Colonic mucosa (tissue), 4 donors: ENCODE data around the gene CDK19. TPM values are rescaled to one million over a fixed set of nuclear protein-coding genes. Genes with fewer than 3 reads are reported as not detected.
"Not testable (repeated sequence)": the region's sequence is repeated elsewhere in the genome, so short reads cannot be mapped to it uniquely, and the experiment has no call there.

Source experiments
- DNase-seq: peaks from one replicate; pipeline ENCODE4 v3.0.0-alpha.2; 2020
- H3K27ac ChIP-seq: fragments of 200-600 bp; one replicate; pipeline ENCODE4 v1.8.0; 2021
- H3K27me3 ChIP-seq: fragments of 200-600 bp; one replicate; pipeline ENCODE4 v1.8.0; 2021
- H3K36me3 ChIP-seq: fragments of 200-600 bp; one replicate; pipeline ENCODE4 v1.8.0; 2021
- H3K4me1 ChIP-seq: fragments of 200-600 bp; one replicate; pipeline ENCODE4 v1.8.0; 2021; ENCODE audit warnings: mild to moderate bottlenecking
- H3K4me3 ChIP-seq: fragments of 200-600 bp; one replicate; pipeline ENCODE4 v1.8.0; 2021
- H3K9ac ChIP-seq, 2 donors: one replicate each; pipeline ENCODE4 v1.7.0; 2013; ENCODE audit warnings: control low read depth in 2 of 2, low read depth in 2 of 2, low read length in 2 of 2
- H3K9me3 ChIP-seq: fragments of 200-600 bp; one replicate; pipeline ENCODE4 v1.8.0; 2021
- intact Hi-C: fragments of 100-400 bp; cut with DNase I; formaldehyde crosslinking; loops from one replicate; pipeline ENCODE4 v1.14.1; 2022
- total RNA-seq, 2 donors: library from RNA; stranded (reverse); fragmentation: NEBNext Ultra II Directional in 1 of 2; extraction: Animal tissue kit (Norgen Biotek cat#: 25700) in 1 of 2; gene quantifications; one replicate each; pipeline ENCODE4 v1.2.1, GENCODE V29; 2021
- TF ChIP-seq, protein P1 (sequence below): fragments of 200-600 bp; IDR thresholded peaks from one replicate; pipeline ENCODE4 v1.8.0; 2022; ENCODE audit warnings: antibody characterized with exemption, mild to moderate bottlenecking
- donor health status: healthy.
- donor health status: DM: no; HTN: no; CAD: no.
- donor health status: DM: no; HTN: no; CAD: no.

Gene CDK19
- total RNA-seq, 2 donors from 2014 or later: 20.2 to 36.5 TPM

DNA sequence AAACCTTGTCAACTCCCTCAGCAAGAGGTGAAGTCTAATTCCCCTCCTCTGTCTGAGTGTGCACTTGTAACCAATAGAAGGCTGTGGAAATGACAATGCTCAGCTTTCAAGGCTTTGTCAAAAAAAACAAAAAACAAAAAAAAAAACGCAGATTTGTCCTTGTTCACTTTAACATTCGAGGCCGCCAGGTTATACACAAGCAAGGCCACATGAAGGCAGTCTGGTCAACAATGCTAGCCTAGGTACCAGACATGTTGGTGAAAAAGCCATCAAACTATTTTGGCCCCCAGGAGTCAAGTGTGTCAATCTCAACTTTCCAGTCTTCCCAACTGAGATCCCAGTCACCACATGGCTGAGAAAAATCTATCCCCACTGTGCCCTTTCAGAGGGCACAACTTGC is 92.3 kb downstream of the CDK19 start:
- intact Hi-C loops: no loop called here
- no peak overlapping the region for H3K4me3 ChIP-seq
- DNase-seq: no peak

GRCh38 chr6:110720066-110720465 is 95.2 kb downstream of the CDK19 start:
- no peak overlapping the region for H3K4me3 ChIP-seq
- H3K9ac ChIP-seq: no peak overlapping the region
- no peaks in the 10 kb centered on the region for H3K36me3 ChIP-seq
- intact Hi-C loops: no loop called here
- no peak overlapping the region for H3K27ac ChIP-seq
- no peak for DNase-seq
- no peaks in the 10 kb centered on the region for H3K9me3 ChIP-seq
- TF ChIP-seq, protein P1, sequence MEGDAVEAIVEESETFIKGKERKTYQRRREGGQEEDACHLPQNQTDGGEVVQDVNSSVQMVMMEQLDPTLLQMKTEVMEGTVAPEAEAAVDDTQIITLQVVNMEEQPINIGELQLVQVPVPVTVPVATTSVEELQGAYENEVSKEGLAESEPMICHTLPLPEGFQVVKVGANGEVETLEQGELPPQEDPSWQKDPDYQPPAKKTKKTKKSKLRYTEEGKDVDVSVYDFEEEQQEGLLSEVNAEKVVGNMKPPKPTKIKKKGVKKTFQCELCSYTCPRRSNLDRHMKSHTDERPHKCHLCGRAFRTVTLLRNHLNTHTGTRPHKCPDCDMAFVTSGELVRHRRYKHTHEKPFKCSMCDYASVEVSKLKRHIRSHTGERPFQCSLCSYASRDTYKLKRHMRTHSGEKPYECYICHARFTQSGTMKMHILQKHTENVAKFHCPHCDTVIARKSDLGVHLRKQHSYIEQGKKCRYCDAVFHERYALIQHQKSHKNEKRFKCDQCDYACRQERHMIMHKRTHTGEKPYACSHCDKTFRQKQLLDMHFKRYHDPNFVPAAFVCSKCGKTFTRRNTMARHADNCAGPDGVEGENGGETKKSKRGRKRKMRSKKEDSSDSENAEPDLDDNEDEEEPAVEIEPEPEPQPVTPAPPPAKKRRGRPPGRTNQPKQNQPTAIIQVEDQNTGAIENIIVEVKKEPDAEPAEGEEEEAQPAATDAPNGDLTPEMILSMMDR: no peak
- H3K27me3 ChIP-seq: no peaks in the 10 kb centered on the region
- no peaks in the 10 kb centered on the region for H3K4me1 ChIP-seq

More for the DNA sequence above, 92.3 kb downstream of the CDK19 start:
- Histone ChIP-seq H3K9me3 (no peaks in the 10 kb centered on the region), H3K27ac (no peak overlapping the region), H3K9ac (no peak overlapping the region), H3K36me3 (no peaks in the 10 kb centered on the region), H3K27me3 (no peaks in the 10 kb centered on the region), H3K4me1 (no peaks in the 10 kb centered on the region)
- TF ChIP-seq, protein P1: no peak

DNA sequence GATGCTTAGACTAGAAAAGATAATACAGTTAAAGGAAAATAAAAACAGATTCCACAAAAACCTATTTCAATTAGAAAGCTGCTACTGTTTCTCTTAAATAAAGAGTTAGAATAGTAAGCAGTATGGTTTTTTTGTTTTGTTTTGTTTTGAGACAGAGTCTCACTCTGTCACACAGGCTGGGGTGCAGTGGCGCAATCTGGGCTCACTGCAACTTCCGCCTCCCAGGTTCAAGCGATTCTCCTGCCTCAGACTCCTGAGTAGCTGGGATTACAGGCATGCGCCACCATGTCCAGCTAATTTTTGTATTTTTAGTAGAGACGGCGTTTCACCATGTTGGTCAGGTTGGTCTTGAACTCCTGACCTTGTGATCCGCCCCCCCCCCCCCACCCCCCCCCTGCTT is 95.7 kb downstream of the CDK19 start:
- H3K27me3 ChIP-seq, H3K9ac ChIP-seq, H3K4me1 ChIP-seq, H3K4me3 ChIP-seq, H3K36me3 ChIP-seq, H3K9me3 ChIP-seq, intact Hi-C loops, DNase-seq, H3K27ac ChIP-seq: not testable (repeated sequence)

DNA sequence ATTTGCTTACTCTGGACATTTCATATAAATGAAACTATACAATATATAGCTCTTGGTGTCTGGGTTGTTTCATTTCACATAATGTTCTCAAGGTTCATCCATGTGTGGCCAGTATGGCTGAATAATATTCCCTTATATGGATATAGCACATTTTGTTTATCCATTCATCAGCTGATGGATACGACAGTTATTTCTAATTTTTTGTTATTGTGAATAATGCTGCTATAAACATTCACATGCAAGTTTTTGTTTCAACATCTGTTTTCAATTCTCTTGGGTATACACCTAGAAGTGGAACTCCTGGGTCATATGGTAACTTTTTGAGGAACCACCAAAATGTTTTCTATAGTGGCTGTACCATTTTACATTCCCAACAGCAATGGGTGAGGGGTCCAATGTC is 101.1 kb downstream of the CDK19 start:
- no peak overlapping the region for H3K27ac ChIP-seq
- H3K36me3 ChIP-seq: no peaks in the 10 kb centered on the region
- no peak overlapping the region for H3K4me3 ChIP-seq
- TF ChIP-seq, protein P1: no peak
- intact Hi-C loops: no loop called here
- H3K9ac ChIP-seq: no peak overlapping the region
- no peak for DNase-seq
- H3K27me3 ChIP-seq: no peaks in the 10 kb centered on the region
- H3K9me3 ChIP-seq: no peaks in the 10 kb centered on the region
- no peaks in the 10 kb centered on the region for H3K4me1 ChIP-seq

- H3K9ac ChIP-seq: no peak overlapping the region
- H3K27ac ChIP-seq: no peak overlapping the region
- H3K4me1 ChIP-seq: no peaks in the 10 kb centered on the region
- TF ChIP-seq, protein P1: no peak
- no peaks in the 10 kb centered on the region for H3K36me3 ChIP-seq
- H3K9me3 ChIP-seq: no peaks in the 10 kb centered on the region
- intact Hi-C loops: no loop called here
- no peak overlapping the region for H3K4me3 ChIP-seq
- no peaks in the 10 kb centered on the region for H3K27me3 ChIP-seq
- no peak for DNase-seq
Measured at GRCh38 chr6:110712238-110712637, 103.0 kb downstream of the CDK19 start.

- no peaks in the 10 kb centered on the region for H3K4me1 ChIP-seq
- H3K9ac ChIP-seq: no peak overlapping the region
- H3K36me3 ChIP-seq: no peaks in the 10 kb centered on the region
- no peak for DNase-seq
- H3K27me3 ChIP-seq: no peaks in the 10 kb centered on the region
- TF ChIP-seq, protein P1: no peak
- no peak overlapping the region for H3K27ac ChIP-seq
- H3K4me3 ChIP-seq: no peak overlapping the region
- intact Hi-C loops: no loop called here
- H3K9me3 ChIP-seq: no peaks in the 10 kb centered on the region
Measured at GRCh38 chr6:110710115-110710514, 105.2 kb downstream of the CDK19 start.
